ENCODE results near the gene AASDHPPT. TPM values are rescaled to one million over a fixed set of nuclear protein-coding genes. Genes with fewer than 3 reads are reported as not detected.

The AASDHPPT gene
- total RNA-seq, 1 experiment from 2014 or later, result 96.6 TPM

- Histone ChIP-seq H3K27ac (ENCODE audit: low read depth, low read length, poor library complexity, severe bottlenecking) (no peak overlapping the region), H3K27me3 (replicated peaks; ENCODE audit: insufficient read depth, low read depth, low read length, poor library complexity) (no peaks in the 10 kb centered on the region), H3K9me3 (ENCODE audit: low read depth, low read length, poor library complexity, severe bottlenecking) (no peaks in the 10 kb centered on the region), H3K4me3 (ENCODE audit: low read depth, low read length, poor library complexity, severe bottlenecking) (no peak overlapping the region), H3K4me1 (ENCODE audit: insufficient read depth, low read length, poor library complexity, severe bottlenecking) (no peaks in the 10 kb centered on the region), H3K36me3 (ENCODE audit: insufficient read depth, low read length, poor library complexity, severe bottlenecking) (peaks cover 43% of the 10 kb centered on the region)
- TF ChIP-seq CTCF (conservative IDR thresholded peaks at IDR 0.05; ENCODE audit: low read depth, low read length) (no peak), EZH2 (IDR thresholded peaks at IDR 0.05; ENCODE audit: borderline replicate concordance, low read depth, low read length, poor library complexity, severe bottlenecking) (no peak)
- BruUV-seq (replicated peaks), result no TSS peak
- CTCF ChIA-PET, result no interaction called here
- no peak for DNase-seq (ENCODE audit: low spot score)
- intact Hi-C loops (cut with micrococcal nuclease; ENCODE audit: unreplicated experiment), result no loop called here
- POLR2A ChIA-PET (ENCODE audit: low non-redundant PET), result interaction anchor here (0.6 kb wide), 1 partner anchor 1229 kb away, joined by 5 read pairs; no protein-coding TSS in a partner anchor
Observed at GRCh38 chr11:106098893-106099553, 21.6 kb downstream of the AASDHPPT start.

- Histone ChIP-seq H3K9me3 (ENCODE audit: low read depth, low read length, poor library complexity, severe bottlenecking) (no peaks in the 10 kb centered on the region), H3K4me1 (ENCODE audit: insufficient read depth, low read length, poor library complexity, severe bottlenecking) (no peaks in the 10 kb centered on the region), H3K27ac (ENCODE audit: low read depth, low read length, poor library complexity, severe bottlenecking) (no peak overlapping the region), H3K4me3 (ENCODE audit: low read depth, low read length, poor library complexity, severe bottlenecking) (no peak overlapping the region), H3K27me3 (replicated peaks; ENCODE audit: insufficient read depth, low read depth, low read length, poor library complexity) (no peaks in the 10 kb centered on the region), H3K36me3 (ENCODE audit: insufficient read depth, low read length, poor library complexity, severe bottlenecking) (peaks cover 20% of the 10 kb centered on the region)
- intact Hi-C loops (cut with micrococcal nuclease; ENCODE audit: unreplicated experiment), result no loop called here
- no peak for DNase-seq (ENCODE audit: low spot score)
- POLR2A ChIA-PET (ENCODE audit: low non-redundant PET), result no interaction called here
- CTCF ChIA-PET, result no interaction called here
- TF ChIP-seq CTCF (conservative IDR thresholded peaks at IDR 0.05; ENCODE audit: low read depth, low read length) (no peak), EZH2 (IDR thresholded peaks at IDR 0.05; ENCODE audit: borderline replicate concordance, low read depth, low read length, poor library complexity, severe bottlenecking) (no peak)
- BruUV-seq (replicated peaks), result no TSS peak
Observed at GRCh38 chr11:106101370-106101769, 23.9 kb downstream of the AASDHPPT start.

GRCh38 chr11:106101819-106102218, 24.4 kb downstream of the AASDHPPT start:
- ChIA-PET CTCF (no interaction called here), POLR2A (ENCODE audit: low non-redundant PET) (no interaction called here)
- Histone ChIP-seq H3K36me3 (ENCODE audit: insufficient read depth, low read length, poor library complexity, severe bottlenecking) (peaks cover 15% of the 10 kb centered on the region), H3K27ac (ENCODE audit: low read depth, low read length, poor library complexity, severe bottlenecking) (no peak overlapping the region), H3K4me3 (ENCODE audit: low read depth, low read length, poor library complexity, severe bottlenecking) (no peak overlapping the region), H3K27me3 (replicated peaks; ENCODE audit: insufficient read depth, low read depth, low read length, poor library complexity) (no peaks in the 10 kb centered on the region), H3K4me1 (ENCODE audit: insufficient read depth, low read length, poor library complexity, severe bottlenecking) (no peaks in the 10 kb centered on the region), H3K9me3 (ENCODE audit: low read depth, low read length, poor library complexity, severe bottlenecking) (no peaks in the 10 kb centered on the region)
- no TSS peak for BruUV-seq (replicated peaks)
- TF ChIP-seq CTCF (conservative IDR thresholded peaks at IDR 0.05; ENCODE audit: low read depth, low read length) (no peak), EZH2 (IDR thresholded peaks at IDR 0.05; ENCODE audit: borderline replicate concordance, low read depth, low read length, poor library complexity, severe bottlenecking) (no peak)
- intact Hi-C loops (cut with micrococcal nuclease; ENCODE audit: unreplicated experiment), result no loop called here
- DNase-seq (ENCODE audit: low spot score), result no peak
